Smooth muscle cell (in vitro differentiated cells): Measurements from ENCODE around the gene NFAT5. TPM values are rescaled to one million over a fixed set of nuclear protein-coding genes. Genes with fewer than 3 reads are reported as not detected.
"Not testable (repeated sequence)": the region's sequence is repeated elsewhere in the genome, so short reads cannot be mapped to it uniquely, and the experiment has no call there.

ENCODE experiments used
- DNase-seq: peaks from one replicate; lab custom pipeline; 2025; ENCODE audit not compliant: unreplicated experiment; lab: John Stamatoyannopoulos, UW
- H2AFZ ChIP-seq: fragments of 200-600 bp; sonication (generic); 2 replicates; pipeline ENCODE4 v1.6.0; 2016; ENCODE audit warnings: antibody characterized with exemption, low read depth, mild to moderate bottlenecking
- H3F3A ChIP-seq: fragments of 200-600 bp; sonication (generic); 2 replicates; pipeline ENCODE4 v1.6.0; 2017; ENCODE audit warnings: antibody characterized with exemption, low read depth
- H3K27ac ChIP-seq: fragments of 200-600 bp; sonication (generic); 2 replicates; pipeline ENCODE4 v1.5.1; 2016; ENCODE audit warnings: low read depth, mild to moderate bottlenecking
- H3K27me3 ChIP-seq: fragments of 200-600 bp; sonication (generic); 2 replicates; pipeline ENCODE4 v1.6.1; 2016; ENCODE audit warnings: low read depth, mild to moderate bottlenecking
- H3K36me3 ChIP-seq: fragments of 200-600 bp; sonication (generic); 2 replicates; pipeline ENCODE4 v1.5.1; 2016; ENCODE audit warnings: low read depth
- H3K4me1 ChIP-seq: fragments of 200-600 bp; sonication (generic); 2 replicates; pipeline ENCODE4 v1.5.1; 2016; ENCODE audit warnings: low read depth
- H3K4me2 ChIP-seq: fragments of 200-600 bp; sonication (generic); 2 replicates; pipeline ENCODE4 v1.6.0; 2016; ENCODE audit warnings: mild to moderate bottlenecking
- H3K4me3 ChIP-seq: fragments of 200-600 bp; sonication (generic); 2 replicates; pipeline ENCODE4 v1.5.1; 2016; ENCODE audit warnings: mild to moderate bottlenecking
- H3K79me2 ChIP-seq: fragments of 200-600 bp; sonication (generic); 2 replicates; pipeline ENCODE4 v1.6.0; 2016; ENCODE audit warnings: low read depth, mild to moderate bottlenecking
- H3K9ac ChIP-seq: fragments of 200-600 bp; sonication (generic); 2 replicates; pipeline ENCODE4 v1.6.0; 2016; ENCODE audit warnings: low read depth
- H3K9me3 ChIP-seq: fragments of 200-600 bp; sonication (generic); replicated peaks from 2 replicates; pipeline ENCODE4 v1.5.1; 2016; ENCODE audit warnings: low read depth
- H4K20me1 ChIP-seq: fragments of 200-600 bp; sonication (generic); 2 replicates; pipeline ENCODE4 v1.6.0; 2016; ENCODE audit warnings: low read depth
- WGBS: methylation state at CpG from one replicate; pipeline ENCODE4 v1.1.7; 2016; ENCODE audit warnings: low lambda C conversion rate; 5-methylcytosine and 5-hydroxymethylcytosine counted together
- polyA plus RNA-seq: library from polyadenylated mRNA; unstranded; fragments of >200 nt; fragmentation: Nextera tagmentation; extraction: Ambion mirVana; gene quantifications from 2 replicates; pipeline ENCODE4 v1.2.1, GENCODE V29; 2016
- total RNA-seq: library from RNA; depleted of rRNA; stranded (reverse); fragments of >200 nt; gene quantifications from 2 replicates; pipeline ENCODE4 v1.2.3, GENCODE V29; 2014
- TF ChIP-seq, protein P1 (sequence below): fragments of 200-600 bp; sonication (generic); IDR thresholded peaks from 2 replicates; pipeline ENCODE4 v1.5.1; 2017; ENCODE audit warnings: borderline replicate concordance, mild to moderate bottlenecking, antibody characterized with exemption; ENCODE audit not compliant: insufficient read depth, poor library complexity, severe bottlenecking

Gene NFAT5
- total and polyA plus RNA-seq, 2 experiments from 2014 or later, result 4.2 to 44.3 TPM

- H3F3A ChIP-seq, result no peaks in the 10 kb centered on the region
Measured at GRCh38 chr16:69581297-69581696, 15.5 kb downstream of the NFAT5 start.

DNA sequence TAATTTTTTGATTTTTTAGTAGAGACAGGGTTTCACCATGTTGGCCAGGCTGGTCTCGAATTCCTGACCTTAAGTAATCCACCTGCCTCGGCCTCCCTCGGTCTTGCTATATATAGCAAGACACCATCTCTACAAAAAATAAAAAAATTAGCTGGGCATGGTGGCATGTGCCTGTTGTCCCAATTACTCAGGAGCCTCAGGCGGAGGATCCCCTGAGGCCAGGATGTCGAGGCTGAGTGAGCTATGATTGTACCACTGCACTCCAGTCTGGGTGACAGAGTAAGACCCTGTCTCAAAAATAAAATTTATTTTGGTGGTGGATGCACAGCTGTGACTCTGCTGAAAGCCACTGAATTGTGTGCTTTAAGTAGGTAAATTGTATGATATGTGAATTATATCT is 18.7 kb downstream of the NFAT5 start:
- DNase-seq, H3K9ac ChIP-seq, H3F3A ChIP-seq, H3K4me3 ChIP-seq, H2AFZ ChIP-seq, H3K4me2 ChIP-seq, H3K36me3 ChIP-seq, H3K4me1 ChIP-seq, H3K9me3 ChIP-seq, H3K27me3 ChIP-seq, H3K27ac ChIP-seq: not testable (repeated sequence)
- Histone ChIP-seq H4K20me1 (peaks cover 100% of the 10 kb centered on the region), H3K79me2 (peaks cover 99% of the 10 kb centered on the region)
- 95% methylated on average over 5 of the region's 5 CpGs for WGBS

More at GRCh38 chr16:69581297-69581696, 15.5 kb downstream of the NFAT5 start:
- no peak overlapping the region for H2AFZ ChIP-seq
- H4K20me1 ChIP-seq, result peaks cover 100% of the 10 kb centered on the region
- H3K9me3 ChIP-seq, result no peaks in the 10 kb centered on the region
- peaks cover 11% of the 10 kb centered on the region for H3K4me1 ChIP-seq
- H3K9ac ChIP-seq, result no peak overlapping the region
- H3K36me3 ChIP-seq, result peaks cover 5% of the 10 kb centered on the region
- no peak overlapping the region for H3K4me3 ChIP-seq
- TF ChIP-seq, protein P1, sequence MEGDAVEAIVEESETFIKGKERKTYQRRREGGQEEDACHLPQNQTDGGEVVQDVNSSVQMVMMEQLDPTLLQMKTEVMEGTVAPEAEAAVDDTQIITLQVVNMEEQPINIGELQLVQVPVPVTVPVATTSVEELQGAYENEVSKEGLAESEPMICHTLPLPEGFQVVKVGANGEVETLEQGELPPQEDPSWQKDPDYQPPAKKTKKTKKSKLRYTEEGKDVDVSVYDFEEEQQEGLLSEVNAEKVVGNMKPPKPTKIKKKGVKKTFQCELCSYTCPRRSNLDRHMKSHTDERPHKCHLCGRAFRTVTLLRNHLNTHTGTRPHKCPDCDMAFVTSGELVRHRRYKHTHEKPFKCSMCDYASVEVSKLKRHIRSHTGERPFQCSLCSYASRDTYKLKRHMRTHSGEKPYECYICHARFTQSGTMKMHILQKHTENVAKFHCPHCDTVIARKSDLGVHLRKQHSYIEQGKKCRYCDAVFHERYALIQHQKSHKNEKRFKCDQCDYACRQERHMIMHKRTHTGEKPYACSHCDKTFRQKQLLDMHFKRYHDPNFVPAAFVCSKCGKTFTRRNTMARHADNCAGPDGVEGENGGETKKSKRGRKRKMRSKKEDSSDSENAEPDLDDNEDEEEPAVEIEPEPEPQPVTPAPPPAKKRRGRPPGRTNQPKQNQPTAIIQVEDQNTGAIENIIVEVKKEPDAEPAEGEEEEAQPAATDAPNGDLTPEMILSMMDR, result no peak
- H3K79me2 ChIP-seq, result peaks cover 100% of the 10 kb centered on the region
- H3K27ac ChIP-seq, result no peak overlapping the region
- H3K27me3 ChIP-seq, result no peaks in the 10 kb centered on the region
- H3K4me2 ChIP-seq, result no peak overlapping the region
- no peak for DNase-seq

- Histone ChIP-seq H3K27me3 (no peaks in the 10 kb centered on the region), H3K36me3 (peaks cover 5% of the 10 kb centered on the region), H3K4me2 (no peak overlapping the region), H3K4me1 (no peaks in the 10 kb centered on the region), H3K79me2 (peaks cover 99% of the 10 kb centered on the region), H3K4me3 (no peak overlapping the region), H4K20me1 (peaks cover 100% of the 10 kb centered on the region), H3K9ac (no peak overlapping the region), H3K9me3 (no peaks in the 10 kb centered on the region), H3K27ac (no peak overlapping the region), H2AFZ (no peak overlapping the region), H3F3A (peaks cover 3% of the 10 kb centered on the region)
- WGBS, result 88% methylated on average over 7 of the region's 7 CpGs
- no peak for DNase-seq
- TF ChIP-seq, protein P1, result no peak
Measured at GRCh38 chr16:69589434-69590269, 23.9 kb downstream of the NFAT5 start.

DNA sequence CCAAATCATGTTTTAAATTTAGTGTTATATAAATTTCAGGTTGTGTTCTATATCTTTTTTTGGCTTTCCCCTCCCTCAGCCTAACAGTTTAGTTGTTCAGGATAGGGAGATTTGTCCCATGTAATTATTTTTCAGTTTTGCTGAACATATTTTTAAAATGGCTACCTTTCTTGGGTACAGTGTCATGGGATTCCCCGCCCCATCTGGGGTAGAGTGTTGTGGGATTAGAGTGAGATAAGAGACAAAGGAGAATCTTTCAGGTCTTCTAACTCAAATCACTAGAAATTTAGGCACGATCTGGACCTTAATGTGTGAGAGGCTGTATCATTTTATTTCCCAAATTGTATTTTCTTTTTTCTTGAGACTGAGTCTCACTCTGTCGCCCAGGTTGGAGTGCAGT is 24.8 kb downstream of the NFAT5 start:
- no peak overlapping the region for H2AFZ ChIP-seq
- no peak overlapping the region for H3K27ac ChIP-seq
- DNase-seq, result no peak
- no peak overlapping the region for H3K4me2 ChIP-seq
- peaks cover 5% of the 10 kb centered on the region for H3K36me3 ChIP-seq
- TF ChIP-seq, protein P1, result no peak
- H3F3A ChIP-seq, result peaks cover 3% of the 10 kb centered on the region
- peaks cover 90% of the 10 kb centered on the region for H3K79me2 ChIP-seq
- H3K27me3 ChIP-seq, result no peaks in the 10 kb centered on the region
- H3K9ac ChIP-seq, result no peak overlapping the region
- H3K4me3 ChIP-seq, result no peak overlapping the region
- 97% methylated on average over 3 of the region's 3 CpGs for WGBS
- H4K20me1 ChIP-seq, result peaks cover 100% of the 10 kb centered on the region
- H3K4me1 ChIP-seq, result no peaks in the 10 kb centered on the region
- no peaks in the 10 kb centered on the region for H3K9me3 ChIP-seq
